ENCODE results near the gene DNAH6. TPM values are rescaled to one million over a fixed set of nuclear protein-coding genes. Genes with fewer than 3 reads are reported as not detected.

DNAH6 gene
- total and polyA plus RNA-seq, 2 of the 8 experiments (the other 6 are each of a cell fraction or from before 2014, with no cell fraction given) = 0.06 to 0.43 TPM

- no peak for TF ChIP-seq PHF8 (conservative IDR thresholded peaks at IDR 0.05; ENCODE audit: low read depth, low read length)
- no peak for TF ChIP-seq RNF2 (IDR thresholded peaks at IDR 0.05; ENCODE audit: borderline replicate concordance, low read depth, low read length, missing control alignments, poor library complexity, severe bottlenecking)
- no peak for TF ChIP-seq NANOG (IDR thresholded peaks at IDR 0.05; ENCODE audit: insufficient read depth, low read depth, low read length, poor library complexity, severe bottlenecking)
Measured at GRCh38 chr2:84755096-84755495, 238.8 kb downstream of the DNAH6 start (continued).
